ENCODE measurements around the gene PRDM2.

GRCh38 chr1:13699510-13699909 lies 478 bp upstream of the PRDM2 start:
- no peak for TF ChIP-seq EZH2phosphoT487 (IDR thresholded peaks at IDR 0.05; ENCODE audit: insufficient read depth, low read depth)
- TF ChIP-seq EZH2 (IDR thresholded peaks at IDR 0.05; ENCODE audit: insufficient read depth, poor library complexity, severe bottlenecking) = no peak
